ENCODE results near the gene GABRA4.

The GABRA4 gene

GRCh38 chr4:46870411-46870810 lies 123.0 kb downstream of the GABRA4 start:
- no peak for TF ChIP-seq ZFP3 (CRISPR knock-in tag; IDR thresholded peaks at IDR 0.05)
- no peak for TF ChIP-seq GLIS3 (CRISPR knock-in tag; IDR thresholded peaks at IDR 0.05)
- TF ChIP-seq PATZ1 (CRISPR knock-in tag; IDR thresholded peaks at IDR 0.05; ENCODE audit: borderline replicate concordance): no peak
- no peak for TF ChIP-seq TOX (CRISPR knock-in tag; IDR thresholded peaks at IDR 0.05; ENCODE audit: borderline replicate concordance)
- no peak for TF ChIP-seq TCF4 (CRISPR knock-in tag; IDR thresholded peaks at IDR 0.05; ENCODE audit: borderline replicate concordance)
- TF ChIP-seq ZNF565 (CRISPR knock-in tag; conservative IDR thresholded peaks at IDR 0.05; ENCODE audit: low read depth): no peak
- TF ChIP-seq ARNTL (CRISPR knock-in tag; IDR thresholded peaks at IDR 0.05; ENCODE audit: borderline replicate concordance, low read depth): no peak
- TF ChIP-seq CREB5 (CRISPR knock-in tag; IDR thresholded peaks at IDR 0.05; ENCODE audit: low read depth): no peak
- no peak for TF ChIP-seq ZNF8 (CRISPR knock-in tag; IDR thresholded peaks at IDR 0.05)
- TF ChIP-seq ISL1 (CRISPR knock-in tag; IDR thresholded peaks at IDR 0.05): no peak
- TF ChIP-seq CSRNP3 (CRISPR knock-in tag; IDR thresholded peaks at IDR 0.05): no peak

More at GRCh38 chr4:46870411-46870810, 123.0 kb downstream of the GABRA4 start:
- ATAC-seq: no peak

All from SK-N-SH treated with all-trans-retinoic acid at 6 μM for 48 hours (cell line).